K562 (cell line): ENCODE results near the gene FHL1. TPM values are rescaled to one million over a fixed set of nuclear protein-coding genes. Genes with fewer than 3 reads are reported as not detected.
A peak's percentile ranks its signal among the peaks of the same experiment; 100 is the strongest.

Experiments
- ATAC-seq: fragments of 200-7000 bp; cut with Tn5 transposase; 3 replicates; pipeline ENCODE4 v1.9.1; 2020; ENCODE audit warnings: moderate library complexity
- BruUV-seq: library from RNA; stranded (reverse); fragments of 400-500 nt; replicated peaks from 2 replicates; lab custom pipeline; 2021; lab: Mats Ljungman, UMichigan
- CTCF ChIA-PET: fragments of 300-600 bp; formaldehyde crosslinking; extraction: SDS; loops from one replicate; lab custom pipeline; 2021; ENCODE audit warnings: low intra/inter-chr PET ratio; lab: Yijun Ruan, JAX
- POLR2A ChIA-PET: fragments of 300-600, 350-650 bp; sonication (Branson Sonifier 250); formaldehyde crosslinking; extraction: SDS; loops from one replicate; lab custom pipeline; 2021; ENCODE audit warnings: antibody characterized with exemption, inconsistent platforms; lab: Yijun Ruan, JAX
- DNase-seq, 4 experiments: peaks; one replicate each; pipeline versions ENCODE4 v3.0.0 to v3.0.0-alpha.2; 2011 to 2018; ENCODE audit warnings: low spot score in 3 of 4, mixed read lengths in 3 of 4; ENCODE audit errors: extremely low read depth in 1 of 4
- FAIRE-seq: peaks from 2 replicates; lab custom pipeline; 2011; peaks lifted over from hg19 to GRCh38; lab: Jason Lieb, UNC
- H2AFZ ChIP-seq: 2 replicates; pipeline ENCODE4 v1.6.0; 2011; ENCODE audit warnings: low read depth, low read length, control low read depth, inconsistent platforms
- H3K27ac ChIP-seq: fragments of 200-600 bp; 3 replicates; pipeline ENCODE4 v1.8.0; 2011; ENCODE audit warnings: low read depth, mild to moderate bottlenecking, control low read depth, inconsistent platforms, low read length, moderate library complexity, mixed read lengths; ENCODE audit errors: extremely low read depth
- H3K27me3 ChIP-seq, 2 experiments: fragments of 300-600 bp in 1 of 2; 2 replicates in 1 of 2; 3 replicates in 1 of 2; pipeline versions ENCODE4 v1.6.0 to v1.8.0; 2011; ENCODE audit warnings: inconsistent platforms in 2 of 2, low read length in 2 of 2, mild to moderate bottlenecking in 1 of 2, mixed read lengths in 1 of 2, moderate library complexity in 1 of 2; ENCODE audit not compliant: control insufficient read depth in 2 of 2, insufficient read depth in 2 of 2
- H3K36me3 ChIP-seq: fragments of 300-600 bp; 3 replicates; pipeline ENCODE4 v1.8.0; 2011; ENCODE audit warnings: mild to moderate bottlenecking, low read length, inconsistent platforms; ENCODE audit not compliant: control insufficient read depth, insufficient read depth
- H3K4me1 ChIP-seq, 2 experiments: fragments of 200-600 bp in 1 of 2; replicated peaks in 1 of 2; 2 replicates in 1 of 2; 3 replicates in 1 of 2; pipeline versions ENCODE4 v1.5.1 to v1.8.0; 2011; ENCODE audit warnings: inconsistent platforms in 2 of 2, low read length in 2 of 2, mild to moderate bottlenecking in 1 of 2, mixed read lengths in 1 of 2, moderate library complexity in 1 of 2; ENCODE audit not compliant: control insufficient read depth in 2 of 2, insufficient read depth in 2 of 2
- H3K4me2 ChIP-seq: 2 replicates; pipeline ENCODE4 v1.6.1; 2011; ENCODE audit warnings: low read length, control low read depth, inconsistent platforms, mixed read lengths; ENCODE audit not compliant: insufficient read depth
- H3K4me3 ChIP-seq: fragments of 200-600 bp; sonication (generic), shearing (Covaris generic); 2 replicates; pipeline ENCODE4 v1.5.1; 2016; ENCODE audit warnings: control low read depth, inconsistent platforms
- H3K79me2 ChIP-seq: fragments of 200-600 bp; 3 replicates; pipeline ENCODE4 v1.8.0; 2011; ENCODE audit warnings: low read length, inconsistent platforms; ENCODE audit not compliant: control insufficient read depth, insufficient read depth
- H3K9ac ChIP-seq, 2 experiments: 2 replicates each; pipeline versions ENCODE4 v1.6.0 to v1.6.1; 2011; ENCODE audit warnings: low read depth in 2 of 2, low read length in 2 of 2, control low read depth in 1 of 2, inconsistent platforms in 1 of 2, mild to moderate bottlenecking in 1 of 2, mixed read lengths in 1 of 2; ENCODE audit not compliant: insufficient read depth in 1 of 2
- H3K9me1 ChIP-seq: one replicate; pipeline ENCODE4 v1.6.0; 2011; ENCODE audit warnings: inconsistent platforms, mild to moderate bottlenecking, low read length, moderate library complexity; ENCODE audit not compliant: control insufficient read depth, insufficient read depth
- H3K9me3 ChIP-seq: replicated peaks from 2 replicates; pipeline ENCODE4 v1.5.1; 2011; ENCODE audit warnings: low read depth, low read length, inconsistent platforms; ENCODE audit not compliant: control insufficient read depth, insufficient read depth
- H4K20me1 ChIP-seq: replicated peaks from 2 replicates; pipeline ENCODE4 v1.6.1; 2011; ENCODE audit warnings: low read length, inconsistent platforms, mixed read lengths; ENCODE audit not compliant: control insufficient read depth, insufficient read depth
- CTCF ChIP-seq, 3 experiments: IDR thresholded peaks in 2 of 3; conservative IDR thresholded peaks in 1 of 3; 2 replicates each; pipeline ENCODE4 v1.5.1; 2011 to 2012; ENCODE audit warnings: low read length in 3 of 3, mild to moderate bottlenecking in 3 of 3, control low read depth in 2 of 3, improper control_type of control experiment in 1 of 3, inconsistent platforms in 1 of 3, low read depth in 1 of 3, mixed read lengths in 1 of 3, moderate library complexity in 1 of 3; ENCODE audit not compliant: insufficient read depth in 2 of 3
- RAD21 ChIP-seq, 2 experiments: fragments of 250-450 bp in 1 of 2; fragments of 450-650 bp in 1 of 2; sonication (Bioruptor Pico) in 1 of 2; formaldehyde crosslinking in 1 of 2; IDR thresholded peaks in 1 of 2; conservative IDR thresholded peaks in 1 of 2; 2 replicates each; pipeline versions ENCODE4 v1.4.0 to v1.8.0; 2020 to 2022; ENCODE audit warnings: mild to moderate bottlenecking in 2 of 2, moderate library complexity in 1 of 2
- RBM39 ChIP-seq: fragments of 200-400 bp; formaldehyde crosslinking; optimal IDR thresholded peaks from 2 replicates; pipeline ENCODE3; 2018; ENCODE audit warnings: low read depth, low read length
- WGBS: fragments of 100-300 bp; shearing (Covaris generic); methylation state at CpG from one replicate; pipeline ENCODE4 v1.1.6; 2016; ENCODE audit warnings: low coverage, mixed read lengths; ENCODE audit not compliant: insufficient coverage; ENCODE audit errors: missing lambda C conversion rate; 5-methylcytosine and 5-hydroxymethylcytosine counted together
- in situ Hi-C: fragments of 300-500 bp; cut with MboI; formaldehyde crosslinking; loops from 4 replicates; pipeline ENCODE4 v1.15.0; 2018; ENCODE audit warnings: inconsistent platforms, mixed read lengths
- intact Hi-C: fragments of 100-400 bp; cut with micrococcal nuclease; formaldehyde crosslinking; loops from 2 replicates; pipeline ENCODE4 v1.14.2; 2022
- polyA plus RNA-seq, 8 experiments: library from polyadenylated mRNA; depleted of rRNA in 4 of 8; stranded (reverse) in 5 of 8; unstranded in 3 of 8; fragments of >200 nt; fragmentation: Nextera tagmentation in 2 of 8; fragmentation: Illumina TruSeq in 1 of 8; extraction: Ambion mirVana in 2 of 8; extraction: Trizol in 1 of 8; gene quantifications; 2 replicates each; pipeline versions ENCODE4 v1.2.1 to v1.2.3, GENCODE V29; 2011 to 2014; ENCODE audit warnings: inconsistent platforms in 1 of 8, missing spikeins in 1 of 8
- total RNA-seq, 7 experiments: library from RNA; depleted of rRNA in 6 of 7; stranded (reverse); fragments of >200 nt in 6 of 7; fragmentation: Illumina TruSeq in 2 of 7; extraction: Trizol in 2 of 7; gene quantifications; 2 replicates each; pipeline versions ENCODE4 v1.2.1 to v1.2.3, GENCODE V29; 2011 to 2021; ENCODE audit warnings: low replicate concordance in 1 of 7

FHL1 gene
- total and polyA plus RNA-seq, 9 of the 15 experiments (the other 6 are each of a cell fraction or from before 2014, with no cell fraction given) = 0.03 to 3.0 (median 0.13) TPM; not detected in 1

DNA sequence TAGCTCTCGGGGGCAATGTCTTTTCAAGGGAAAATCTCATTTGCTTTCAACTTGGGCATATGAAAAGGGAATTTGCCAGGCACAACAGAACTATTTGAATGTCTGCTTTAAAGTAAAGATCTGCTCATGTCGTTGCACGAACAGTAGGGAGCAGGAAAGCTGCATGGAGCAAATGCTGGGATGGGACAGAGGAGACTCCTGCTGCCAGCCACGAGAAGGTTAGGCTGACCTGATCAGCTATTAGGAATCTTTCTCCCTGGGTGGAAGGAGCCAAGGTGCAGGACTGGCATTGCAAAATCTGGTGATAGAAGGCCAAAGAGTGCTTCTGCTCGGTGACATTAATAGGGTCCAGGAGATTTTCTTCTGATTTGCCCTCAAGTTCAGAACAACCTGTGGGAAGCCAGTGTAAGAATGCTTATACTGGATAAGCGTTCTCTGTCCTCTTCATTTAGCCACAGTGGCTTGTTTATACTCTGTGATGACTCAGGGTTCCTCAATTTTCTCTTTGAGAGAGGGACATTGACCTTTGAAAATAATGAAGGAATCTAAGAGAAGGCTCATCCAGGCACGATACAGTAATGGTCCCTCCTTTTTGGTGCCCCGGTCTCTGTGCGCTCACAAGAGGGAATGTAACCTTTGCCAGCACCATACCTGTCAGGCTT is 22.9 kb downstream of the FHL1 start:
- intact Hi-C loops (no loop called here), in situ Hi-C loops (loop anchor here (25.0 kb wide), 1 partner anchor 133 kb away; no protein-coding TSS in a partner anchor)
- FAIRE-seq = no peak
- Histone ChIP-seq H3K4me2 (no peak overlapping the region), H4K20me1 (0 out of 2 replicates have a peak, but pooled peaks cover 7% of the 10 kb centered on the region), H3K9me3 (no peaks in the 10 kb centered on the region), H2AFZ (no peak overlapping the region), H3K4me1 (no peaks in the 10 kb centered on the region), H3K9me1 (no peaks in the 10 kb centered on the region), H3K27me3 (peaks cover 22 to 36% of the 10 kb centered on the region in 2 experiments), H3K27ac (no peak overlapping the region), H3K79me2 (no peaks in the 10 kb centered on the region), H3K36me3 (no peaks in the 10 kb centered on the region), H3K4me3 (no peak overlapping the region), H3K9ac (no peak overlapping the region)
- BruUV-seq = no TSS peak
- no peak for ATAC-seq
- no peak for DNase-seq
- ChIA-PET CTCF (no interaction called here), POLR2A (no interaction called here)
- 15% methylated on average over 9 of the region's 9 CpGs for WGBS
- no peak for TF ChIP-seq RBM39
- peak in 1 of 2 experiments; percentile 38; a peak in 1 of 4 replicates for TF ChIP-seq RAD21 (CRISPR knock-in tag; conservative IDR thresholded peaks at IDR 0.05 in 1 of 2, IDR thresholded peaks at IDR 0.05 in 1 of 2)
- TF ChIP-seq CTCF (IDR thresholded peaks at IDR 0.05 in 2 of 3, conservative IDR thresholded peaks at IDR 0.05 in 1 of 3; ENCODE audit: insufficient read depth in 2 of 3, low read depth in 1 of 3, low read length in 3 of 3) = peak in 1 of 3 experiments; percentile 31; a peak in 1 of 6 replicates
